Karpas-422 (cell line): Measurements from ENCODE around the gene UGT1A4. TPM values are rescaled to one million over a fixed set of nuclear protein-coding genes. Genes with fewer than 3 reads are reported as not detected.
"Not testable (repeated sequence)": the region's sequence is repeated elsewhere in the genome, so short reads cannot be mapped to it uniquely, and the experiment has no call there.

Experiments used
- DNase-seq: peaks from one replicate; pipeline ENCODE4 v3.0.0-alpha.2; 2015
- H2AFZ ChIP-seq: fragments of 200-600 bp; sonication (generic); 2 replicates; pipeline ENCODE4 v1.6.1; 2014; ENCODE audit warnings: antibody characterized with exemption, low read length, mixed read lengths
- H3K27ac ChIP-seq: fragments of 200-600 bp; sonication (generic); 2 replicates; pipeline ENCODE4 v1.5.1; 2014; ENCODE audit warnings: mild to moderate bottlenecking, low read length, moderate library complexity
- H3K27me3 ChIP-seq: fragments of 200-600 bp; sonication (generic); 2 replicates; pipeline ENCODE4 v1.6.1; 2014; ENCODE audit warnings: low read length, mixed read lengths
- H3K36me3 ChIP-seq: fragments of 200-600 bp; sonication (generic); 2 replicates; pipeline ENCODE4 v1.6.1; 2014; ENCODE audit warnings: low read length, mixed read lengths; ENCODE audit not compliant: insufficient read depth
- H3K4me1 ChIP-seq: fragments of 200-600 bp; sonication (generic); 2 replicates; pipeline ENCODE4 v1.6.1; 2014; ENCODE audit warnings: mild to moderate bottlenecking, low read length, mixed read lengths
- H3K4me2 ChIP-seq: fragments of 200-600 bp; sonication (generic); 2 replicates; pipeline ENCODE4 v1.6.1; 2014; ENCODE audit warnings: low read length, low read depth, mild to moderate bottlenecking; ENCODE audit not compliant: poor library complexity, severe bottlenecking
- H3K4me3 ChIP-seq: fragments of 200-600 bp; sonication (generic); 2 replicates; pipeline ENCODE4 v1.5.1; 2014; ENCODE audit warnings: mild to moderate bottlenecking, antibody characterized with exemption, low read length, mixed read lengths
- H3K79me2 ChIP-seq: fragments of 200-600 bp; sonication (generic); 2 replicates; pipeline ENCODE4 v1.6.1; 2014; ENCODE audit warnings: mild to moderate bottlenecking, low read length, mixed read lengths
- H3K9ac ChIP-seq: fragments of 200-600 bp; sonication (generic); 2 replicates; pipeline ENCODE4 v1.6.0; 2014; ENCODE audit warnings: low read length
- H3K9me2 ChIP-seq: fragments of 200-600 bp; sonication (generic), shearing (Covaris generic); replicated peaks from 2 replicates; pipeline ENCODE4 v1.6.0; 2014; ENCODE audit warnings: mild to moderate bottlenecking, low read length, moderate library complexity; ENCODE audit not compliant: insufficient read depth
- H3K9me3 ChIP-seq: fragments of 300-700, 200-600 bp; sonication (generic); 2 replicates; pipeline ENCODE4 v1.6.1; 2014; ENCODE audit warnings: low read length, mixed read lengths
- H4K20me1 ChIP-seq: fragments of 200-600 bp; sonication (generic); 2 replicates; pipeline ENCODE4 v1.6.1; 2014; ENCODE audit warnings: mild to moderate bottlenecking, antibody characterized with exemption, low read length, low read depth; ENCODE audit not compliant: insufficient read depth
- total RNA-seq: library from RNA; depleted of rRNA; stranded (reverse); fragments of >200 nt; shearing (Covaris generic); gene quantifications from 2 replicates; pipeline ENCODE4 v1.2.3, GENCODE V29; 2014; ENCODE audit warnings: low replicate concordance

The UGT1A4 gene
- total RNA-seq, 1 experiment from 2014 or later: not detected

- no peaks in the 10 kb centered on the region for H3K27me3 ChIP-seq
- H3K4me1 ChIP-seq: no peaks in the 10 kb centered on the region
- no peaks in the 10 kb centered on the region for H3K9me3 ChIP-seq
- DNase-seq: peak; percentile 14
- no peak within 1 kb of the TSS for H3K9ac ChIP-seq
- H2AFZ ChIP-seq: no peak within 1 kb of the TSS
- H3K4me2 ChIP-seq: no peak within 1 kb of the TSS
- H3K9me2 ChIP-seq: no peaks in the 10 kb centered on the region
- H4K20me1 ChIP-seq: no peaks in the 10 kb centered on the region
- H3K79me2 ChIP-seq: no peaks in the 10 kb centered on the region
- H3K4me3 ChIP-seq: no peak within 1 kb of the TSS
- H3K27ac ChIP-seq: no peak within 1 kb of the TSS
- no peaks in the 10 kb centered on the region for H3K36me3 ChIP-seq
Measured at GRCh38 chr2:233728723-233729301, 10.3 kb downstream of the UGT1A4 start, which contains the start of gene UGT1A3. Gene UGT1A3 (plus strand): TSS chr2:233729042. CDS start chr2:233729127, 85 bp downstream.

GRCh38 chr2:233736868-233737653, 18.5 kb downstream of the UGT1A4 start:
- not testable (repeated sequence) for H3K4me1 ChIP-seq, H3K9me3 ChIP-seq, H3K27ac ChIP-seq, H3K9ac ChIP-seq, H3K79me2 ChIP-seq, H3K4me2 ChIP-seq, H3K27me3 ChIP-seq, H3K4me3 ChIP-seq, H3K36me3 ChIP-seq, H3K9me2 ChIP-seq, H4K20me1 ChIP-seq, H2AFZ ChIP-seq
- DNase-seq: peak; percentile 32

DNA sequence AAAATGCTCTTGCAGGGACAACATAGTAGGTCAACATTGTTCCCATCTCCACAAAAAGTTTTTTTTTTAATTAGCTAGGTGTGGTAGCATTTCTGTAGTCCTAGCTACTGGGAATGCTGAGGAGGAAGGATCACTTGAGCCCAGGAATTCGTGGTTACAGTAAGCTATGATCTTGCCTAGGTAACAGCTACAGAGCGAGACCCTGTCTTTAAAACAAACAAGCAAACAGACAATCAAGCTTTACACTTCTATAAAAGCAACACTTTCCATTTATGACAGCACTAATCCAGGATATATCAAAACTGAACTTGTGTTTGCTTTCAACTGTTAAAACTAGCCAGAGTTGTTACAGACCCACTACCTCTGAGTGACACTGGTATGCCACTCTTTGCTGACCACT, 22.3 kb downstream of the UGT1A4 start:
- Histone ChIP-seq H3K4me2 (no peak overlapping the region), H3K4me1 (no peaks in the 10 kb centered on the region), H3K9me2 (no peaks in the 10 kb centered on the region; the same call in 1 of the 2 replicates), H4K20me1 (no peaks in the 10 kb centered on the region), H3K36me3 (no peaks in the 10 kb centered on the region), H3K27ac (no peak overlapping the region), H3K27me3 (0 out of 2 replicates have a peak, but pooled peaks cover 2% of the 10 kb centered on the region), H3K9me3 (no peaks in the 10 kb centered on the region), H3K79me2 (no peaks in the 10 kb centered on the region), H2AFZ (no peak overlapping the region), H3K9ac (no peak overlapping the region), H3K4me3 (no peak overlapping the region)
- DNase-seq: no peak

GRCh38 chr2:233743464-233744259, 25.1 kb downstream of the UGT1A4 start:
- no peaks in the 10 kb centered on the region for H3K9me3 ChIP-seq
- H3K79me2 ChIP-seq: no peaks in the 10 kb centered on the region
- no peak overlapping the region for H3K4me3 ChIP-seq
- H3K36me3 ChIP-seq: no peaks in the 10 kb centered on the region
- H3K4me2 ChIP-seq: no peak overlapping the region
- no peaks in the 10 kb centered on the region for H3K4me1 ChIP-seq
- no peak overlapping the region for H2AFZ ChIP-seq
- no peak for DNase-seq
- H3K9ac ChIP-seq: no peak overlapping the region
- H3K27ac ChIP-seq: no peak overlapping the region
- no peaks in the 10 kb centered on the region for H4K20me1 ChIP-seq
- H3K27me3 ChIP-seq: 0 out of 2 replicates have a peak, but pooled peaks cover 2% of the 10 kb centered on the region
- H3K9me2 ChIP-seq: no peaks in the 10 kb centered on the region; the same call in 1 of the 2 replicates

DNA sequence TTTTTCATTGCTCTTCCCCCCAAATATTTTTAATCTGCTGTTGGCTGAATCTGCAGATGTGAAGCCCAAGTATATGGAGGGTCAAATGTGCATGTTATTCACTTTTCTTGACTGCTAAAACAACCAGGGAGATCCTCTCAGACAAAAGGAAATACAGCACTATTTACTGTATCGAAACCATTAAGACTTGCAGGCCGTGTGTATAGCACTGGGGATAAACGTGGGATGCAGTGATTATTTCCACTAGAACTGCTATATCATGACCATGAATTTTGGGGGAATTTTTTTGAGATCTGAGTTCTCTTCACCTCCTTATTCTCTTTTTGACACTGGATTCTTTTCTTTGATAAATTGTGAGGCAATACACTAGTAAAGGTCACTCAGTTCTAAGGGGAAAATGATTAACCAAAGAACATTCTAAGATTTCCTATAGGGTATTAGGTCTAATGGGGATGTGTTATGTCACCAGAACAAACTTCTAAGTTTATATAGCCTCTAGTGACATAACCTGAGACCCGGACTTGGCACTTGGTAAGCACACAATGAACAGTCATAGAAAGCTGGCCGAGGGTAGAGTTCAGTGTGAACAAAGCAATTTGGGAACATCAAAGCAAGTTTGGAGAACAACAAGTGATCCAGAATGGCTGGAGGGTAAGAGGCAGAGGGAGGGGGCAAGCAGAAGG, 26.7 kb downstream of the UGT1A4 start:
- Histone ChIP-seq H3K9me2 (no peaks in the 10 kb centered on the region), H3K4me1 (no peaks in the 10 kb centered on the region), H2AFZ (no peak overlapping the region), H3K36me3 (no peaks in the 10 kb centered on the region), H3K27ac (no peak overlapping the region), H3K9ac (no peak overlapping the region), H3K4me3 (no peak overlapping the region), H3K9me3 (no peaks in the 10 kb centered on the region), H4K20me1 (no peaks in the 10 kb centered on the region), H3K4me2 (no peak overlapping the region), H3K27me3 (0 out of 2 replicates have a peak, but pooled peaks cover 2% of the 10 kb centered on the region), H3K79me2 (no peaks in the 10 kb centered on the region)
- DNase-seq: no peak

DNA sequence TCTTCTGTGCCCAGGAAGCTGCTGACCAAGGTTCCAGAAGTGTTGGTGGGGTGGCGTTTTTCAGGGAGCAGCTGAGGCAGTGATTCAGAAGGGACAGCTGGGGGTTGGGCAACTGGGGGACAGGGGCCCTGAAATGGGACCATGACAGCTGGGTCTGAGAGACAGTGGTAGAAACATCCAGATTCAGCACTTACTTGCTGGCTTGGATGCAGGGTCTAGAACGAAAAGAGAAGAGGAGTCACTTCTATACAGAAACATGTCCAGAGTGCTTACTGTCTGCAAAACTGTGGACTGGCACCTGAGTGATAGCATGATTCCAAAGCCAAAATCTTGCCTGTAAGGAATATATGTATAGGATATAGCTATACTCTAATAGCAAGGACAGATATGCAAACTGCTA, 27.3 kb downstream of the UGT1A4 start:
- H3K9me3 ChIP-seq, H3K4me3 ChIP-seq, H4K20me1 ChIP-seq, H3K9me2 ChIP-seq, H3K4me1 ChIP-seq, H3K27me3 ChIP-seq, H3K79me2 ChIP-seq, H2AFZ ChIP-seq, H3K36me3 ChIP-seq, H3K4me2 ChIP-seq, H3K27ac ChIP-seq, H3K9ac ChIP-seq, DNase-seq: not testable (repeated sequence)

DNA sequence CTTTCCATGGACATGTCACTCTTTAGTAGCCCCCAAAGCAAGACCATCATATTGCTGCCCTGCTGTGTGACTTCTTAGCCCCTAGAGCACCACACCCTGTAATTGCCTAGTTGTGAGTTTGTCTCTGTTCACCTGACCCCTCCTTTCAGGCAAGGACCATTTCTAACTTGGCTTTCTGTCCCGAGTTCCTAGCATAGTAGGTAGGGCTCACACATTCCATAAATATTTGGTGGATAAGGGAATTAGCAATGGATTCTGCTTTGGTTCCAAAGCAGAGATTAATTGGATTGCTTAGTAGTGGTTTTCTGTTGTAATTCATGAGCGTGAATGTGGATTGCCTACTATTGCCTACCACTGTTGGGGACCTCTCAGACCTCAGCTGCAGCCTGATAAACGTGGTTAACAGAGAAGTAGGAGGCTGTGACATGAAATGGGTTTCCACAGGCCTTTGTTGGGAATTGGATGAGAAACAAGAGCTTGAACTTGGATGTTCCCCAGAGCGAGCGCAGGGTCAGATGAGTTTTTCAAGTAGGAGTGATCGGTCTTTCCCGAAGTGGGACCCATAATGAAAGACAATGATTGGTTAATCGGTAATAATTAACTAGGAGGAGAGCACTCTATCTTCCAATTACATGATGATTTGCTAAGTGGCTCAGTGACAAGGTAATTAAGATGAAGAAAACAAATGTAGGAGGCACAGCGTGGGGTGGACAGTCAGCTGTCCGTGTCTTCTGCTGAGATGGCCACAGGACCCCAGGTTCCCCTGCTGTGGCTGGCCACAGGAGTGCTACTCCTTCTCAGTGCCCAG, 28.1 kb downstream of the UGT1A4 start:
- Histone ChIP-seq H3K4me2 (no peak overlapping the region), H3K36me3 (no peaks in the 10 kb centered on the region), H3K79me2 (no peaks in the 10 kb centered on the region), H2AFZ (no peak overlapping the region), H4K20me1 (no peaks in the 10 kb centered on the region), H3K4me1 (no peaks in the 10 kb centered on the region), H3K9ac (no peak overlapping the region), H3K27me3 (no peaks in the 10 kb centered on the region), H3K9me2 (no peaks in the 10 kb centered on the region), H3K9me3 (no peaks in the 10 kb centered on the region), H3K27ac (no peak overlapping the region), H3K4me3 (no peak overlapping the region)
- no peak for DNase-seq
